Esophagus squamous epithelium (tissue), 5 donors: ENCODE data around the gene IGDCC3. TPM values are rescaled to one million over a fixed set of nuclear protein-coding genes. Genes with fewer than 3 reads are reported as not detected.

Experiments used
- DNase-seq: peaks from one replicate; lab custom pipeline; 2025; lab: John Stamatoyannopoulos, UW
- H3K27ac ChIP-seq, 4 donors: fragments of 200-600 bp; sonication (generic); one replicate each; pipeline ENCODE4 v1.5.1; 2016 to 2019; ENCODE audit warnings: mild to moderate bottlenecking in 1 of 4
- H3K27me3 ChIP-seq, 4 donors: fragments of 200-600 bp; sonication (generic); 1 replicate in 3 of 4; 2 replicates in 1 of 4; pipeline versions ENCODE4 v1.5.1 to v1.6.0; 2017 to 2021; ENCODE audit warnings: antibody characterized with exemption in 1 of 4
- H3K36me3 ChIP-seq, 3 donors: fragments of 200-600 bp; sonication (generic); one replicate each; pipeline ENCODE4 v1.5.1; 2016 to 2019
- H3K4me1 ChIP-seq, 3 donors: fragments of 200-600 bp; sonication (generic); one replicate each; pipeline ENCODE4 v1.5.1; 2017 to 2019
- H3K4me3 ChIP-seq, 4 donors: fragments of 200-600 bp; sonication (generic); 1 replicate in 3 of 4; 2 replicates in 1 of 4; pipeline ENCODE4 v1.5.1; 2016 to 2019; ENCODE audit warnings: mild to moderate bottlenecking in 2 of 4, moderate library complexity in 1 of 4
- H3K9me3 ChIP-seq, 3 donors: fragments of 200-600 bp; sonication (generic); one replicate each; pipeline ENCODE4 v1.5.1; 2016 to 2019
- CTCF ChIP-seq, 6 experiments: fragments of 450-650 bp in 4 of 6; fragments of 200-600 bp in 2 of 6; sonication (generic) in 2 of 6; IDR thresholded peaks; one replicate each; pipeline ENCODE4 v1.5.1; 2016 to 2019; ENCODE audit warnings: antibody characterized with exemption in 6 of 6, mild to moderate bottlenecking in 4 of 6, moderate library complexity in 4 of 6
- POLR2A ChIP-seq, 4 donors: fragments of 450-650 bp; IDR thresholded peaks; one replicate each; pipeline ENCODE4 v1.6.1; 2017; ENCODE audit warnings: antibody characterized with exemption in 4 of 4, mild to moderate bottlenecking in 4 of 4, moderate library complexity in 3 of 4
- WGBS, 2 donors: methylation state at CpG; one replicate each; pipeline ENCODE4 v1.1.5; 2018; 5-methylcytosine and 5-hydroxymethylcytosine counted together
- intact Hi-C: fragments of 100-400 bp; cut with DNase I; formaldehyde crosslinking; loops from one replicate; pipeline ENCODE4 v1.15.0; 2022
- total RNA-seq, 4 donors: library from RNA; depleted of rRNA; stranded (reverse); fragments of >200 nt; gene quantifications; one replicate each; pipeline ENCODE4 v1.1.0, GENCODE V29; 2016
- donor health status: DM: yes; HTN: yes; CAD: no.

Gene IGDCC3
- total RNA-seq, 4 donors from 2014 or later: not detected

GRCh38 chr15:65312400-65312916 lies 65.3 kb downstream of the IGDCC3 start:
- 77 to 79% methylated on average over 11 of the region's 11 CpGs for WGBS, 2 donors
- Histone ChIP-seq H3K36me3 (no peaks in the 10 kb centered on the region), H3K27me3 (no peaks in the 10 kb centered on the region), H3K4me1 (peaks cover 0 to 5% (median 0%) of the 10 kb centered on the region in 3 donors), H3K27ac (no peak overlapping the region), H3K4me3 (no peak overlapping the region), H3K9me3 (no peaks in the 10 kb centered on the region)
- no peak for DNase-seq
- intact Hi-C loops: no loop called here
- TF ChIP-seq POLR2A (IDR thresholded peaks at IDR 0.05) (no peak), CTCF (IDR thresholded peaks at IDR 0.05) (no peak)

- no peaks in the 10 kb centered on the region for H3K36me3 ChIP-seq
- H3K4me1 ChIP-seq: peaks cover 0 to 5% (median 0%) of the 10 kb centered on the region in 3 donors
- TF ChIP-seq POLR2A (IDR thresholded peaks at IDR 0.05) (no peak), CTCF (IDR thresholded peaks at IDR 0.05) (no peak)
- H3K27me3 ChIP-seq: no peaks in the 10 kb centered on the region
- no peak overlapping the region for H3K4me3 ChIP-seq
- 13 to 15% methylated on average over 1 to 3 of the region's 3 CpGs for WGBS, 2 donors
- intact Hi-C loops: no loop called here
- no peak overlapping the region for H3K27ac ChIP-seq
- no peaks in the 10 kb centered on the region for H3K9me3 ChIP-seq
- DNase-seq: no peak
These were observed 66.0 kb downstream of the IGDCC3 start for GRCh38 chr15:65311760-65312159.

- TF ChIP-seq POLR2A (IDR thresholded peaks at IDR 0.05): no peak
- TF ChIP-seq CTCF (IDR thresholded peaks at IDR 0.05): no peak
- 85 to 90% methylated on average over 5 to 9 of the region's 10 CpGs for WGBS, 2 donors
- H3K27ac ChIP-seq: no peak overlapping the region
- H3K36me3 ChIP-seq: no peaks in the 10 kb centered on the region
- no peak for DNase-seq
- no peaks in the 10 kb centered on the region for H3K9me3 ChIP-seq
- peaks cover 0 to 11% (median 0%) of the 10 kb centered on the region in 3 donors for H3K4me1 ChIP-seq
- intact Hi-C loops: no loop called here
- no peak overlapping the region for H3K4me3 ChIP-seq
- H3K27me3 ChIP-seq: no peaks in the 10 kb centered on the region
These were observed 67.2 kb downstream of the IGDCC3 start for GRCh38 chr15:65310431-65311137.

- whole genome bisulfite sequencing, 2 donors: 81 to 84% methylated on average over 12 of the region's 12 CpGs
- no peak overlapping the region for H3K27ac ChIP-seq
These were observed 67.9 kb downstream of the IGDCC3 start for GRCh38 chr15:65309882-65310418.

More at GRCh38 chr15:65309882-65310418, 67.9 kb downstream of the IGDCC3 start:
- intact Hi-C loops: no loop called here
- no peak overlapping the region for H3K4me3 ChIP-seq
- H3K27me3 ChIP-seq: no peaks in the 10 kb centered on the region
- H3K4me1 ChIP-seq: peaks cover 4 to 17% (median 6%) of the 10 kb centered on the region in 3 donors
- TF ChIP-seq CTCF (IDR thresholded peaks at IDR 0.05): no peak
- no peak for TF ChIP-seq POLR2A (IDR thresholded peaks at IDR 0.05)
- no peak for DNase-seq
- no peaks in the 10 kb centered on the region for H3K9me3 ChIP-seq
- H3K36me3 ChIP-seq: no peaks in the 10 kb centered on the region
